Left renal pelvis (tissue), 4 donors: ENCODE measurements around the gene HIP1R. TPM values are rescaled to one million over a fixed set of nuclear protein-coding genes. Genes with fewer than 3 reads are reported as not detected.

Experiments used
- DNase-seq, 4 donors: peaks; one replicate each; pipeline ENCODE4 v3.0.0-alpha.2; 2013; ENCODE audit warnings: low read depth in 4 of 4, low spot score in 3 of 4
- polyA plus RNA-seq, 4 donors: library from polyadenylated mRNA; unstranded; fragments of 120-200 nt; gene quantifications; one replicate each; pipeline ENCODE4 v1.2.1, GENCODE V29; 2013; ENCODE audit not compliant: insufficient read length in 4 of 4

HIP1R gene
- polyA plus RNA-seq, 4 donors, result 15.6 to 103 (median 60.4) TPM

- no peak for DNase-seq
Measured at GRCh38 chr12:122827258-122827657, 8.0 kb upstream of the HIP1R start.

GRCh38 chr12:122830517-122831214 is 4.6 kb upstream of the HIP1R start:
- DNase-seq, result no peak

GRCh38 chr12:122834104-122834920 is 945 bp upstream of the HIP1R start:
- peak in 3 of 4 donors; percentile 62 to 76 (median 66) for DNase-seq

GRCh38 chr12:122835750-122836026 is 431 bp downstream of the HIP1R start:
- no peak for DNase-seq

GRCh38 chr12:122836027-122836921 is 1.0 kb downstream of the HIP1R start:
- DNase-seq, result peak in 1 of 4 donors; percentile 61

GRCh38 chr12:122837306-122838265 is 2.3 kb downstream of the HIP1R start:
- DNase-seq, result no peak

- no peak for DNase-seq
Measured at GRCh38 chr12:122838841-122839240, 3.6 kb downstream of the HIP1R start.

GRCh38 chr12:122839907-122840554 is 4.8 kb downstream of the HIP1R start:
- no peak for DNase-seq

- no peak for DNase-seq
Measured at GRCh38 chr12:122840580-122841513, 5.6 kb downstream of the HIP1R start.

- no peak for DNase-seq
Measured at GRCh38 chr12:122841544-122842321, 6.5 kb downstream of the HIP1R start.

- no peak for DNase-seq
Measured at GRCh38 chr12:122842505-122843405, 7.5 kb downstream of the HIP1R start.

GRCh38 chr12:122843455-122843854 is 8.2 kb downstream of the HIP1R start:
- no peak for DNase-seq

GRCh38 chr12:122844366-122844971 is 9.2 kb downstream of the HIP1R start:
- DNase-seq, result no peak

GRCh38 chr12:122845041-122845864 is 10.0 kb downstream of the HIP1R start:
- no peak for DNase-seq

- no peak for DNase-seq
Measured at GRCh38 chr12:122845865-122846621, 10.8 kb downstream of the HIP1R start.
